Keratinocyte (primary cell): ENCODE measurements around the gene TPBGL.

Experiments used
- CTCF ChIP-seq, 3 experiments: IDR thresholded peaks in 1 of 3; conservative IDR thresholded peaks in 1 of 3; optimal IDR thresholded peaks in 1 of 3; 2 replicates in 2 of 3; 3 replicates in 1 of 3; pipeline versions ENCODE3 to v1.5.1; 2011; ENCODE audit warnings: low read length in 3 of 3, mild to moderate bottlenecking in 3 of 3, moderate library complexity in 2 of 3, control low read depth in 1 of 3, inconsistent platforms in 1 of 3; ENCODE audit not compliant: insufficient read depth in 2 of 3; ENCODE audit errors: extremely low read depth in 1 of 3
- EZH2 ChIP-seq: IDR thresholded peaks from one replicate; pipeline ENCODE4 v1.6.1; 2012; ENCODE audit warnings: inconsistent platforms, mild to moderate bottlenecking, low read length, moderate library complexity

- TF ChIP-seq CTCF (optimal IDR thresholded peaks at IDR 0.05 in 1 of 3, IDR thresholded peaks at IDR 0.05 in 1 of 3, conservative IDR thresholded peaks at IDR 0.05 in 1 of 3; ENCODE audit: extremely low read depth in 1 of 3, insufficient read depth in 2 of 3, low read length in 3 of 3): no peak
- no peak for TF ChIP-seq EZH2
Observed at GRCh38 chr11:75277991-75278790, 37.6 kb downstream of the TPBGL start.
